H9 (cell line): ENCODE measurements around the gene ITGA11. TPM values are rescaled to one million over a fixed set of nuclear protein-coding genes. Genes with fewer than 3 reads are reported as not detected.
A peak's percentile ranks its signal among the peaks of the same experiment; 100 is the strongest.

Experiments
- DNase-seq: peaks from one replicate; pipeline ENCODE4 v3.0.0-alpha.2; 2017
- H2AFZ ChIP-seq: one replicate; pipeline ENCODE4 v1.6.1; 2013; ENCODE audit warnings: mild to moderate bottlenecking, low read length, control low read depth, moderate library complexity
- H2AK5ac ChIP-seq: 2 replicates; pipeline ENCODE4 v1.6.1; 2013; ENCODE audit warnings: low read length, control low read depth, mixed read lengths; ENCODE audit not compliant: insufficient read length
- H2BK120ac ChIP-seq: one replicate; pipeline ENCODE4 v1.6.1; 2013; ENCODE audit warnings: low read depth, mild to moderate bottlenecking, low read length, control low read depth, inconsistent platforms; ENCODE audit not compliant: poor library complexity, severe bottlenecking
- H2BK12ac ChIP-seq: 2 replicates; pipeline ENCODE4 v1.6.1; 2013; ENCODE audit warnings: low read length, control low read depth, mixed read lengths, low read depth; ENCODE audit not compliant: insufficient read length
- H2BK15ac ChIP-seq: 2 replicates; pipeline ENCODE4 v1.6.1; 2013; ENCODE audit warnings: low read depth, low read length, control low read depth
- H2BK20ac ChIP-seq: one replicate; pipeline ENCODE4 v1.6.1; 2013; ENCODE audit warnings: low read depth, mild to moderate bottlenecking, low read length, control low read depth, inconsistent platforms; ENCODE audit not compliant: poor library complexity, severe bottlenecking
- H2BK5ac ChIP-seq: 2 replicates; pipeline ENCODE4 v1.6.1; 2013; ENCODE audit warnings: low read length, control low read depth, mixed read lengths; ENCODE audit not compliant: insufficient read length
- H3K14ac ChIP-seq: 2 replicates; pipeline ENCODE4 v1.6.1; 2013; ENCODE audit warnings: low read length, control low read depth; ENCODE audit not compliant: insufficient read depth
- H3K18ac ChIP-seq: 2 replicates; pipeline ENCODE4 v1.6.1; 2013; ENCODE audit warnings: low read depth, mild to moderate bottlenecking, mixed read lengths, low read length, control low read depth; ENCODE audit not compliant: insufficient read length
- H3K23ac ChIP-seq: 2 replicates; pipeline ENCODE4 v1.6.1; 2013; ENCODE audit warnings: low read length, control low read depth, mixed read lengths, low read depth; ENCODE audit not compliant: insufficient read length
- H3K23me2 ChIP-seq: 2 replicates; pipeline ENCODE4 v1.6.1; 2013; ENCODE audit warnings: low read depth, mild to moderate bottlenecking, mixed read lengths, low read length, control low read depth; ENCODE audit not compliant: insufficient read length, poor library complexity, severe bottlenecking
- H3K27ac ChIP-seq: 2 replicates; pipeline ENCODE4 v1.5.1; 2013; ENCODE audit warnings: low read length, control low read depth, mixed read lengths, low read depth; ENCODE audit not compliant: insufficient read length
- H3K27me3 ChIP-seq: 2 replicates; pipeline ENCODE4 v1.6.1; 2013; ENCODE audit warnings: low read length, control low read depth, inconsistent platforms; ENCODE audit not compliant: insufficient read depth
- H3K4ac ChIP-seq: 2 replicates; pipeline ENCODE4 v1.6.1; 2013; ENCODE audit warnings: low read depth, mild to moderate bottlenecking, control low read depth, inconsistent platforms, low read length, moderate library complexity
- H3K4me1 ChIP-seq: 2 replicates; pipeline ENCODE4 v1.6.1; 2013; ENCODE audit warnings: low read length, control low read depth, inconsistent platforms; ENCODE audit not compliant: insufficient read depth
- H3K4me2 ChIP-seq: 2 replicates; pipeline ENCODE4 v1.6.1; 2013; ENCODE audit warnings: low read length, control low read depth, mixed read lengths; ENCODE audit not compliant: insufficient read length, insufficient read depth
- H3K56ac ChIP-seq: 2 replicates; pipeline ENCODE4 v1.6.1; 2013; ENCODE audit warnings: low read depth, mild to moderate bottlenecking, mixed read lengths, low read length, control low read depth; ENCODE audit not compliant: insufficient read length
- H3K79me1 ChIP-seq: 2 replicates; pipeline ENCODE4 v1.6.1; 2013; ENCODE audit warnings: low read depth, mild to moderate bottlenecking, moderate library complexity, low read length, control low read depth, inconsistent platforms; ENCODE audit not compliant: insufficient read depth, poor library complexity, severe bottlenecking
- H3K79me2 ChIP-seq: 2 replicates; pipeline ENCODE4 v1.6.1; 2013; ENCODE audit warnings: low read length, control low read depth, inconsistent platforms; ENCODE audit not compliant: insufficient read depth
- H3K9ac ChIP-seq: 2 replicates; pipeline ENCODE4 v1.6.1; 2013; ENCODE audit warnings: low read length, control low read depth, mixed read lengths; ENCODE audit not compliant: insufficient read length; ENCODE audit errors: extremely low read depth
- H3K9me3 ChIP-seq: one replicate; pipeline ENCODE4 v1.6.1; 2013; ENCODE audit warnings: low read depth, low read length, inconsistent platforms; ENCODE audit not compliant: control insufficient read depth
- H3T11ph ChIP-seq: one replicate; pipeline ENCODE4 v1.6.1; 2013; ENCODE audit warnings: mild to moderate bottlenecking, low read length, control low read depth, inconsistent platforms
- H4K20me1 ChIP-seq: one replicate; pipeline ENCODE4 v1.6.1; 2013; ENCODE audit not compliant: control insufficient read depth, insufficient read length, insufficient read depth
- H4K5ac ChIP-seq: 2 replicates; pipeline ENCODE4 v1.6.1; 2013; ENCODE audit warnings: low read depth, mild to moderate bottlenecking, mixed read lengths, low read length, control low read depth; ENCODE audit not compliant: insufficient read length
- H4K8ac ChIP-seq: replicated peaks from 2 replicates; pipeline ENCODE4 v1.6.1; 2013; ENCODE audit warnings: low read length, control low read depth, mixed read lengths, low read depth; ENCODE audit not compliant: insufficient read length
- H4K91ac ChIP-seq: 2 replicates; pipeline ENCODE4 v1.6.1; 2013; ENCODE audit warnings: low read depth, mild to moderate bottlenecking, moderate library complexity, mixed read lengths, low read length, control low read depth; ENCODE audit not compliant: insufficient read length
- H3K27ac Mint-ChIP-seq, 3 experiments: 2 replicates in 2 of 3; 3 replicates in 1 of 3; pipeline ENCODE4 v1.8.0; 2020 to 2021; ENCODE audit warnings: mixed read lengths in 3 of 3, mild to moderate bottlenecking in 1 of 3, moderate library complexity in 1 of 3
- H3K27me3 Mint-ChIP-seq: 2 replicates; pipeline ENCODE4 v1.8.0; 2021; ENCODE audit warnings: low read depth, mild to moderate bottlenecking, moderate library complexity, mixed read lengths
- H3K36me3 Mint-ChIP-seq, 3 experiments: 2 replicates in 2 of 3; 3 replicates in 1 of 3; pipeline ENCODE4 v1.8.0; 2020 to 2021; ENCODE audit warnings: low read depth in 3 of 3, mixed read lengths in 3 of 3; ENCODE audit not compliant: insufficient read depth in 1 of 3
- H3K4me1 Mint-ChIP-seq, 2 experiments: 2 replicates each; pipeline ENCODE4 v1.8.0; 2020; ENCODE audit warnings: mixed read lengths in 2 of 2
- H3K4me3 Mint-ChIP-seq, 2 experiments: 2 replicates in 1 of 2; 3 replicates in 1 of 2; pipeline ENCODE4 v1.8.0; 2020 to 2021; ENCODE audit warnings: mild to moderate bottlenecking in 2 of 2, mixed read lengths in 2 of 2, moderate library complexity in 1 of 2
- H3K9me3 Mint-ChIP-seq, 2 experiments: 2 replicates in 1 of 2; 3 replicates in 1 of 2; pipeline ENCODE4 v1.8.0; 2020; ENCODE audit warnings: mild to moderate bottlenecking in 2 of 2, mixed read lengths in 2 of 2, moderate library complexity in 1 of 2
- WGBS: extraction: QIAGEN DNeasy Blood & Tissue Kit; methylation state at CpG from one replicate; pipeline ENCODE4 v1.1.7; 2013; ENCODE audit warnings: missing lambda C conversion rate, low lambda C conversion rate, mixed read lengths; ENCODE audit not compliant: insufficient read length; ENCODE audit errors: extremely low coverage; 5-methylcytosine and 5-hydroxymethylcytosine counted together
- total RNA-seq: library from RNA; stranded (reverse); gene quantifications from 2 replicates; pipeline ENCODE4 v1.2.1, GENCODE V29; 2021
- TF ChIP-seq, protein P1 (sequence below): fragments of 200-600 bp; sonication (generic); conservative IDR thresholded peaks from 3 replicates; pipeline ENCODE4 v1.8.0; 2021; ENCODE audit warnings: antibody characterized with exemption, mild to moderate bottlenecking

ITGA11 gene
- total RNA-seq, 1 experiment from 2014 or later = 0.07 TPM

GRCh38 chr15:68326711-68327354 is 105.1 kb downstream of the ITGA11 start:
- no CpG with 5 or more reads among the region's 11 CpGs for WGBS

More at GRCh38 chr15:68326711-68327354, 105.1 kb downstream of the ITGA11 start:
- no peak overlapping the region for H3K56ac ChIP-seq
- no peak for DNase-seq
- H4K20me1 ChIP-seq = no peaks in the 10 kb centered on the region
- H2BK15ac ChIP-seq = no peak overlapping the region
- no peak overlapping the region; a peak in 2 of 7 replicates for H3K27ac Mint-ChIP-seq
- no peaks in the 10 kb centered on the region; a peak in 1 of 7 replicates for H3K36me3 Mint-ChIP-seq
- no peak overlapping the region for H4K91ac ChIP-seq
- H3K4me3 Mint-ChIP-seq = peak overlapping the region in 1 of 2 experiments; percentile 59; a peak in 2 of 5 replicates
- H3K27me3 ChIP-seq = no peaks in the 10 kb centered on the region
- H3K79me1 ChIP-seq = no peaks in the 10 kb centered on the region
- H4K8ac ChIP-seq = no peak overlapping the region
- no peak overlapping the region for H3K9ac ChIP-seq
- no peak overlapping the region for H3K4ac ChIP-seq
- H2AK5ac ChIP-seq = no peak overlapping the region
- H3K4me1 ChIP-seq = peaks cover 5% of the 10 kb centered on the region; the same call in 1 of the 2 replicates
- no peak overlapping the region for H4K5ac ChIP-seq
- H3K79me2 ChIP-seq = no peaks in the 10 kb centered on the region
- no peak overlapping the region for H3K18ac ChIP-seq
- H3K9me3 Mint-ChIP-seq = no peaks in the 10 kb centered on the region; a peak in 1 of 5 replicates
- no peak overlapping the region for H3K27ac ChIP-seq
- peaks cover 23% of the 10 kb centered on the region for H3K27me3 Mint-ChIP-seq
- H3K23ac ChIP-seq = no peak overlapping the region
- no peak overlapping the region for H2BK5ac ChIP-seq
- H3K14ac ChIP-seq = no peak overlapping the region
- TF ChIP-seq, protein P1, sequence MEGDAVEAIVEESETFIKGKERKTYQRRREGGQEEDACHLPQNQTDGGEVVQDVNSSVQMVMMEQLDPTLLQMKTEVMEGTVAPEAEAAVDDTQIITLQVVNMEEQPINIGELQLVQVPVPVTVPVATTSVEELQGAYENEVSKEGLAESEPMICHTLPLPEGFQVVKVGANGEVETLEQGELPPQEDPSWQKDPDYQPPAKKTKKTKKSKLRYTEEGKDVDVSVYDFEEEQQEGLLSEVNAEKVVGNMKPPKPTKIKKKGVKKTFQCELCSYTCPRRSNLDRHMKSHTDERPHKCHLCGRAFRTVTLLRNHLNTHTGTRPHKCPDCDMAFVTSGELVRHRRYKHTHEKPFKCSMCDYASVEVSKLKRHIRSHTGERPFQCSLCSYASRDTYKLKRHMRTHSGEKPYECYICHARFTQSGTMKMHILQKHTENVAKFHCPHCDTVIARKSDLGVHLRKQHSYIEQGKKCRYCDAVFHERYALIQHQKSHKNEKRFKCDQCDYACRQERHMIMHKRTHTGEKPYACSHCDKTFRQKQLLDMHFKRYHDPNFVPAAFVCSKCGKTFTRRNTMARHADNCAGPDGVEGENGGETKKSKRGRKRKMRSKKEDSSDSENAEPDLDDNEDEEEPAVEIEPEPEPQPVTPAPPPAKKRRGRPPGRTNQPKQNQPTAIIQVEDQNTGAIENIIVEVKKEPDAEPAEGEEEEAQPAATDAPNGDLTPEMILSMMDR = no peak
- peaks cover 51 to 60% of the 10 kb centered on the region in 2 experiments for H3K4me1 Mint-ChIP-seq
- H3K9me3 ChIP-seq = no peaks in the 10 kb centered on the region
- H2BK20ac ChIP-seq = no peak overlapping the region
- H3K4me2 ChIP-seq = no peak overlapping the region
- no peak overlapping the region for H3T11ph ChIP-seq
- no peaks in the 10 kb centered on the region for H3K23me2 ChIP-seq
- H2AFZ ChIP-seq = no peak overlapping the region
- H2BK12ac ChIP-seq = no peak overlapping the region
- H2BK120ac ChIP-seq = no peak overlapping the region
